ENCODE measurements around the gene TRAPPC10.

Gene TRAPPC10

DNA sequence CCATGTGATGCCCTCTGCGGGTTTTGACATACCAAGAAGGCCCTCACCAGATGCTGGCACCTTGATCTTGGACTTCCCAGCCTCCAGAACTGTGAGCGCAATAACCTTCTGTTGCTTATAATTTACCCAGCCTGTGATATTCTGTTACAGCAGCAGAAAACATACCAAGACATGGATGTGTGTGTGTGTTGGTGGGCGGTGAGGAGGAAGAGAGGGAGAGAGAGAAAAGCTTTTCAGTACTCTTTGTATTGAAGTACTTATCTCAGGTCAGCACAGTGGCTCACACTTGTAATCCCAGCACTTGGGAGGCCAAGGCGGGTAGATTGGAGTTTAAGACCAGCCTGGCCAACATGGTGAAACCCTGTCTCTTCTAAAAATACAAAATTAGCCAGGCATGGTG lies 23.1 kb downstream of the TRAPPC10 start:
- no peak for DNase-seq (ENCODE audit: insufficient read length, low spot score)
- TF ChIP-seq, protein P1, sequence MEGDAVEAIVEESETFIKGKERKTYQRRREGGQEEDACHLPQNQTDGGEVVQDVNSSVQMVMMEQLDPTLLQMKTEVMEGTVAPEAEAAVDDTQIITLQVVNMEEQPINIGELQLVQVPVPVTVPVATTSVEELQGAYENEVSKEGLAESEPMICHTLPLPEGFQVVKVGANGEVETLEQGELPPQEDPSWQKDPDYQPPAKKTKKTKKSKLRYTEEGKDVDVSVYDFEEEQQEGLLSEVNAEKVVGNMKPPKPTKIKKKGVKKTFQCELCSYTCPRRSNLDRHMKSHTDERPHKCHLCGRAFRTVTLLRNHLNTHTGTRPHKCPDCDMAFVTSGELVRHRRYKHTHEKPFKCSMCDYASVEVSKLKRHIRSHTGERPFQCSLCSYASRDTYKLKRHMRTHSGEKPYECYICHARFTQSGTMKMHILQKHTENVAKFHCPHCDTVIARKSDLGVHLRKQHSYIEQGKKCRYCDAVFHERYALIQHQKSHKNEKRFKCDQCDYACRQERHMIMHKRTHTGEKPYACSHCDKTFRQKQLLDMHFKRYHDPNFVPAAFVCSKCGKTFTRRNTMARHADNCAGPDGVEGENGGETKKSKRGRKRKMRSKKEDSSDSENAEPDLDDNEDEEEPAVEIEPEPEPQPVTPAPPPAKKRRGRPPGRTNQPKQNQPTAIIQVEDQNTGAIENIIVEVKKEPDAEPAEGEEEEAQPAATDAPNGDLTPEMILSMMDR (IDR thresholded peaks at IDR 0.05; ENCODE audit: insufficient read depth, missing control alignments), result no peak
- no peak for FAIRE-seq

DNA sequence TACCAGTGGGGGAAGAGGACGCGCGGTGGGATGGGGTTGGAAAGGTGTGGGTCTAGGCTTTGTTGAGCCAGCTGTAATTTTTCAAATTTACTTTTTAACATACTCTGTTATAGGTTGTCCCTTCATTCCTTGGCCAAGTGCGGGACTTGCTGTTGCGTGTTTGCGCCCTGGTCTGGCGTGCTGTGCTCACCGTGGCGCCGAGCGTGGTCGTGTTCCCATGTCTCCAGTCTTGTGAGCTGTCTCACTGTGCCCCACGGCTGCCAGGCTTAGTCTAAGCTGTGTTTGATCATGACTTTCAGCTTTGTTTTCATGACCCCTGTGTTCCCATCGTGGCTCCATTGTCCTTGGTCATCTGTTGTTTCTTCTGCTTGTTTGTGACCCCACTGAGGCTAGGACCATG lies 26.0 kb downstream of the TRAPPC10 start:
- DNase-seq (ENCODE audit: insufficient read length, low spot score) (no peak), FAIRE-seq (no peak)
- TF ChIP-seq, protein P1 (IDR thresholded peaks at IDR 0.05; ENCODE audit: insufficient read depth, missing control alignments), result no peak

DNA sequence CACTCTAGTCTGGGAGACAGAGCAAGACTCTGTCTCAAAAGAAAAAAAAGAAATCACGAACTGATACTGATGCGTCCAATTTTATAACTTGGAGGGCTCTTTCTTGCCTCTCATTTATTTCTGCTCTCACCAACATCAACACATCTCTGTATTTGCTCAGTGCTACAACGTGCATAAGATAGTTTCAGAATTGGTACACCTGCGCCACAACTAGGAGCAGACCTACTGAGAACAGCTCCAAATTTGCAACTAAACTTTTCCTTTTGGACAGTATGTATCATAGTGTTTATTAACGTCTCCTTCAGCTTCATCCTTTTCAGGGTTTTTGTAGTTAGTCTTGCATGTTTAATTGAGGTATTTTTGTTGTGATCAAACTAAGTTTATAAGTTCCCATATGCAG lies 27.7 kb downstream of the TRAPPC10 start:
- DNase-seq (ENCODE audit: insufficient read length, low spot score) (no peak), FAIRE-seq (no peak)
- TF ChIP-seq, protein P1 (IDR thresholded peaks at IDR 0.05; ENCODE audit: insufficient read depth, missing control alignments), result no peak

DNA sequence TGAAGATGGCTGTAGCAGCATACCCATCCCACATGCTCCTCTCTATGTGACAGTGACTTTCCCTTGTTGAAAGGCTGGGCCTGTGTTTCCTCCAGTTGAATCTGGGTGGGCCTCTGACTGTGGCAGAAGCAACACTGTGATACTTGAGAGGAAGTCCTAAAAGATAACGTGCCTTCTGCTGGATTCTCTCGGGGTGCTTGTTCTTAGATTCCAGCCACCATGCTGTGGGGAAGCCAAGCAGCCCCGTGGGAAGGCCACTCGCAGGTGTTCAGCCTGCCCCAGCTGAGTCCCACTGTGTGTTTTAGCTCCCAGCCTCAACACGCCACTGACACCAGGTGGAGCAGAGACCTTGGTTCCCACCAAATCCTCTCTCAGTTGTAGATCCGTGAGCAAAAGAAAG lies 31.5 kb downstream of the TRAPPC10 start:
- no peak for DNase-seq (ENCODE audit: insufficient read length, low spot score)
- FAIRE-seq, result no peak
- TF ChIP-seq, protein P1 (IDR thresholded peaks at IDR 0.05; ENCODE audit: insufficient read depth, missing control alignments), result no peak

DNA sequence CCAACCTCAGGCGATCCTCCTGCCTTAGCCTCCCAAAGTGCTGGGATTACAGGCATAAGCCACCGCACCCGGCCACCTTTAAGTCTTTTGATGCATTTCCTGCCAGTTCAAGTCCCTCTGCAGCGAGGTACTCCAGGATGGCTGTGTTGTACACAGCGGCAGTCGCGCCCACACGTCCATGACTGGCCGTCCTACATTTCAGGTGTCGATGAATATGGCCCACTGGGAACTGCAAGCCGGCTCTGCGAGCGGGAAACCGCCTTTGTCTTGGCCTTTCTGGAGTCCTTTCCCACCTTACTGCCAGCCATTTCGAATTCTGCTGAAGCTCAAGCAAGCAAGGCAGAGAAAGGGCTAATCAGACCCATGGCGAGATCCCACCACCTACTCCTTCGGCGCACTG lies 34.6 kb downstream of the TRAPPC10 start:
- FAIRE-seq (no peak), DNase-seq (ENCODE audit: insufficient read length, low spot score) (no peak)
- TF ChIP-seq, protein P1 (IDR thresholded peaks at IDR 0.05; ENCODE audit: insufficient read depth, missing control alignments), result no peak

DNA sequence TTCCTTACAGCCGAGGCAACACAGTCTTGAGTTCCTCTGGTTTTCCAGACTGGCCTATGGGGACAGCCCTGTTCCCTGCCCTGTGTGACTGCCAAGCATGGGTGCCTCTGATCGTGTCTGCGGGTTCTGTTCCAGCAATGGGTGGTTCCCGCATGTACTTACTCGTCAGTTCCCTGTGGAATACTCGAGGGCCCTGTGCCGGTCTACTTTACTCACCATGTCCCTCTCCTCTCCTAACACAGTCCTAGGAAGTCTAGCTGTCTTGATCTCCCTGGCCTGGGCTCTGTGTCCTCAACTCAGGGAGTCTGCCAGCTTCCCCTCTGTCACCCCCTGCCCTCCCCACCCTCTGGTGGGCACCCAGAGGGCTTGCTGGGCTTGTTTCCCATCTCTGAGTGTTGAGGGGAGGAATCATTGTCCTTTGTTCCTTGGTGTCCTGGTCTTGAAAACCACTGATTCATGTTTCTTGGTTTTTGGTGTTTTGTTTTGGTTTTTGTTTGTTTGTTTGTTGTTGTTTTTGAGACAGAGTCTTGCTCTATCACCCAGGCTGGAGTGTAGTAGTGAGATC lies 36.0 kb downstream of the TRAPPC10 start:
- TF ChIP-seq, protein P1 (IDR thresholded peaks at IDR 0.05; ENCODE audit: insufficient read depth, missing control alignments), result no peak
- FAIRE-seq (no peak), DNase-seq (ENCODE audit: insufficient read length, low spot score) (no peak)

DNA sequence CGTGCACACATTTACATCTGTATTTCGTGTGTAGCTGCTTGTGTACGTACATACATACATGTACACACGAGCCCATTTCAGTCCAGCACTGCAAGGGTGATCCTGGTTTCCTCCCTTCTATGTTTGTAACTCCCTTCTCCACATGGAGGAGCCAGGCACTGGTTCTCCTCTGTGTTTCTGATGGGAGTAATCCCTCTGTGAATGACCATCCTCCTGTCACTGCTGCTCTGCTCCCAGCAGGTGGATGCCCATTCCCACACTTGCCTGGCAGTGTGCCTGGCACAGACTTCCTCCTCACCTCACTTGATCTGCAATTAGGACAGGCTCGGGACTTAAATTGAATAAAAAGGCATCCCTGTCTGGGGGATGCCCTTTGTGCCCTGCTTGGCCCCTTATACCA lies 37.1 kb downstream of the TRAPPC10 start:
- DNase-seq (ENCODE audit: insufficient read length, low spot score), result no peak
- TF ChIP-seq, protein P1 (IDR thresholded peaks at IDR 0.05; ENCODE audit: insufficient read depth, missing control alignments), result no peak
- FAIRE-seq, result no peak
